Thyroid gland (tissue), 4 donors: ENCODE measurements around the gene FADS6. TPM values are rescaled to one million over a fixed set of nuclear protein-coding genes. Genes with fewer than 3 reads are reported as not detected.
A peak's percentile ranks its signal among the peaks of the same experiment; 100 is the strongest.

Source experiments
- DNase-seq, 2 donors: peaks; one replicate each; pipeline ENCODE4 v3.0.0-alpha.2; 2019
- H3K27ac ChIP-seq, 3 donors: fragments of 200-600 bp; sonication (generic); 1 replicate in 2 of 3; 2 replicates in 1 of 3; pipeline ENCODE4 v1.5.1; 2016 to 2019; ENCODE audit warnings: mild to moderate bottlenecking in 1 of 3, moderate library complexity in 1 of 3
- H3K27me3 ChIP-seq: fragments of 200-600 bp; sonication (generic); one replicate; pipeline ENCODE4 v1.5.1; 2019
- H3K36me3 ChIP-seq, 2 donors: fragments of 200-600 bp; sonication (generic); one replicate each; pipeline ENCODE4 v1.5.1; 2016 to 2019
- H3K4me1 ChIP-seq, 2 donors: fragments of 200-600 bp; sonication (generic); one replicate each; pipeline ENCODE4 v1.5.1; 2017 to 2019
- H3K4me3 ChIP-seq, 3 donors: fragments of 200-600 bp; sonication (generic); replicated peaks in 1 of 3; 1 replicate in 2 of 3; 2 replicates in 1 of 3; pipeline ENCODE4 v1.5.1; 2016; ENCODE audit warnings: mild to moderate bottlenecking in 1 of 3
- H3K9me3 ChIP-seq: fragments of 200-600 bp; sonication (generic); one replicate; pipeline ENCODE4 v1.5.1; 2017
- CTCF ChIP-seq, 6 experiments: fragments of 200-600 bp in 3 of 6; fragments of 450-650 bp in 3 of 6; sonication (generic) in 3 of 6; IDR thresholded peaks; one replicate each; pipeline ENCODE4 v1.5.1; 2016 to 2019; ENCODE audit warnings: antibody characterized with exemption in 6 of 6, mild to moderate bottlenecking in 2 of 6, inconsistent platforms in 1 of 6, moderate library complexity in 1 of 6
- POLR2A ChIP-seq, 2 donors: fragments of 450-650 bp; IDR thresholded peaks; one replicate each; pipeline ENCODE4 v1.6.1; 2017; ENCODE audit warnings: antibody characterized with exemption in 2 of 2, mild to moderate bottlenecking in 2 of 2, moderate library complexity in 1 of 2
- WGBS, 2 donors: methylation state at CpG; one replicate each; pipeline ENCODE4 v1.1.5; 2017; 5-methylcytosine and 5-hydroxymethylcytosine counted together
- intact Hi-C: fragments of 100-400 bp; cut with DNase I; formaldehyde crosslinking; loops from one replicate; pipeline ENCODE4 v1.15.1; 2023
- total RNA-seq, 4 donors: library from RNA; depleted of rRNA; stranded (reverse); fragments of >200 nt; gene quantifications; one replicate each; pipeline ENCODE4 v1.2.3, GENCODE V29; 2016

The FADS6 gene
- total RNA-seq, 4 donors from 2014 or later: not detected

- no peaks in the 10 kb centered on the region for H3K36me3 ChIP-seq
- no peaks in the 10 kb centered on the region for H3K27me3 ChIP-seq
- TF ChIP-seq CTCF (IDR thresholded peaks at IDR 0.05): no peak
- TF ChIP-seq POLR2A (IDR thresholded peaks at IDR 0.05): peak in 1 of 2 donors; percentile 19
- 42% methylated on average over 10 of the region's 11 CpGs; no CpG with 5 or more reads in 1 of the 2 donors for WGBS, 2 donors
- H3K4me3 ChIP-seq: no peak overlapping the region
- intact Hi-C loops: no loop called here
- peak; percentile 99 for DNase-seq
- H3K9me3 ChIP-seq: no peaks in the 10 kb centered on the region
- H3K27ac ChIP-seq: peak overlapping the region; percentile 57 to 85 (median 76)
- peaks cover 50 to 77% of the 10 kb centered on the region in 2 donors for H3K4me1 ChIP-seq
These were observed 65.6 kb downstream of the FADS6 start for GRCh38 chr17:74827800-74828199.

Other genes with a start within 250 kb of the FADS6 start
- gene CD300LF, start 180.7 kb downstream of the FADS6 start, total RNA-seq: not detected
- gene RAB37, start 156.4 kb downstream of the FADS6 start, total RNA-seq: 1 to 10 TPM in 1 of 4 donors, under 1 TPM in 3; 0.33 to 1.8 (median 0.39) TPM
- gene NHERF1, start 145.0 kb downstream of the FADS6 start, total RNA-seq: 10 to 100 TPM; 21.9 to 63.4 (median 43.8) TPM
- 10 to 100 TPM; 33.1 to 46.5 (median 41.4) TPM for gene NAT9, start 117.3 kb downstream of the FADS6 start, total RNA-seq
- 100 to 1,000 TPM in 2 of 4 donors, 10 to 100 TPM in 2; 63.4 to 120 (median 94.0) TPM for gene GRIN2C, start 33.7 kb downstream of the FADS6 start, total RNA-seq
- 10 to 100 TPM in 2 of 4 donors, 1 to 10 TPM in 2; 5.9 to 18.6 (median 10.2) TPM for gene FDXR, start 20.6 kb downstream of the FADS6 start, total RNA-seq
- not detected for gene USH1G, start 29.6 kb upstream of the FADS6 start, total RNA-seq
- not detected for gene OTOP2, start 30.6 kb upstream of the FADS6 start, total RNA-seq
- not detected for gene OTOP3, start 42.3 kb upstream of the FADS6 start, total RNA-seq
- 10 to 100 TPM; 19.4 to 27.4 (median 21.3) TPM for gene HID1, start 79.1 kb upstream of the FADS6 start, total RNA-seq
- gene CDR2L, start 94.0 kb upstream of the FADS6 start, total RNA-seq: 1 to 10 TPM; 2.6 to 9.8 (median 4.2) TPM
- 10 to 100 TPM; 37.8 to 55.1 (median 49.7) TPM for gene MRPL58, start 119.0 kb upstream of the FADS6 start, total RNA-seq
- gene ATP5PD, start 153.3 kb upstream of the FADS6 start, total RNA-seq: 100 to 1,000 TPM; 172 to 408 (median 330) TPM
- 10 to 100 TPM; 33.6 to 48.6 (median 41.7) TPM for gene KCTD2, start 153.6 kb upstream of the FADS6 start, total RNA-seq
- gene SLC16A5, start 194.3 kb upstream of the FADS6 start, total RNA-seq: 10 to 100 TPM; 24.1 to 40.3 (median 27.6) TPM
- gene ARMC7, start 216.3 kb upstream of the FADS6 start, total RNA-seq: 10 to 100 TPM in 2 of 4 donors, 1 to 10 TPM in 2; 8.7 to 13.1 (median 10.5) TPM
- 100 to 1,000 TPM in 3 of 4 donors, 10 to 100 TPM in 1; 84.7 to 203 (median 107) TPM for gene NT5C, start 238.1 kb upstream of the FADS6 start, total RNA-seq